Pancreas (tissue), 10 donors: Measurements from ENCODE around the gene GALNT13. TPM values are rescaled to one million over a fixed set of nuclear protein-coding genes. Genes with fewer than 3 reads are reported as not detected.

Experiments
- ATAC-seq, 4 donors: fragments of 200-7000 bp; cut with Tn5 transposase; one replicate each; pipeline versions ENCODE4 v1.8.0 to v1.9.1; 2020; ENCODE audit warnings: mild to moderate bottlenecking in 4 of 4, moderate library complexity in 4 of 4
- DNase-seq, 6 donors: peaks; one replicate each; pipeline ENCODE4 v3.0.0-alpha.2; 2020
- FAIRE-seq: peaks from 2 replicates; lab custom pipeline; 2012; peaks lifted over from hg19 to GRCh38; lab: Jason Lieb, UNC
- H3K27ac ChIP-seq, 4 donors: fragments of 200-600 bp; sonication (generic); 1 replicate in 3 of 4; 2 replicates in 1 of 4; pipeline versions ENCODE4 v1.5.0 to v1.8.0; 2020
- H3K27me3 ChIP-seq, 4 donors: fragments of 200-600 bp; one replicate each; pipeline ENCODE4 v1.8.0; 2021
- H3K36me3 ChIP-seq, 3 donors: fragments of 200-600 bp; sonication (generic) in 1 of 3; one replicate each; pipeline versions ENCODE4 v1.5.0 to v1.8.0; 2020 to 2021
- H3K4me1 ChIP-seq, 3 donors: fragments of 200-600 bp; one replicate each; pipeline ENCODE4 v1.8.0; 2021
- H3K4me3 ChIP-seq, 4 donors: fragments of 200-600 bp; sonication (generic) in 2 of 4; one replicate each; pipeline versions ENCODE4 v1.5.0 to v1.8.0; 2020 to 2021
- H3K9me3 ChIP-seq, 4 donors: fragments of 200-600 bp; one replicate each; pipeline ENCODE4 v1.8.0; 2021
- WGBS, 2 donors: extraction: QIAGEN DNeasy Blood & Tissue Kit; methylation state at CpG; one replicate each; pipeline ENCODE4 v1.1.7; 2013; 5-methylcytosine and 5-hydroxymethylcytosine counted together
- intact Hi-C, 3 donors: fragments of 100-400 bp; cut with DNase I; formaldehyde crosslinking; loops; one replicate each; pipeline versions ENCODE4 v1.11.1 to v1.14.2; 2022
- polyA plus RNA-seq, 2 donors: library from polyadenylated mRNA; stranded (reverse); fragments of 200-250 nt; gene quantifications; one replicate each; pipeline ENCODE4 v1.2.3, GENCODE V29; 2013
- total RNA-seq, 6 donors: library from RNA; stranded (reverse); fragmentation: NEBNext Ultra II Directional in 4 of 6; extraction: Animal tissue kit (Norgen Biotek cat#: 25700) in 4 of 6; gene quantifications; one replicate each; pipeline versions ENCODE4 v1.2.1 to v1.2.4, GENCODE V29; 2021 to 2023
- TF ChIP-seq, protein P1 (sequence below), 4 donors: fragments of 200-600 bp; sonication (generic) in 3 of 4; IDR thresholded peaks; one replicate each; pipeline versions ENCODE4 v1.5.0 to v1.8.0; 2021; ENCODE audit warnings: antibody characterized with exemption in 4 of 4
- donor health status: healthy with polysubstance abuse.
- donor health status: DM: no; HTN: no; CAD: no; lungs with moderate emphysema.
- donor health status: DM: no; HTN: no; CAD: no.
- donor health status: control.
- donor health status: control.
- donor health status: Bipolar disorder and iron deficiency.
- donor health status: DM: yes; HTN: yes; CAD: no.
- donor health status: DM: no; HTN: no; CAD: no.
- donor health status: DM: no; HTN: no; CAD: no.
- donor health status: DM: yes; HTN: yes; CAD: no.

GALNT13 gene
- total and polyA plus RNA-seq, 8 donors = 0.09 to 1.8 (median 0.74) TPM

DNA sequence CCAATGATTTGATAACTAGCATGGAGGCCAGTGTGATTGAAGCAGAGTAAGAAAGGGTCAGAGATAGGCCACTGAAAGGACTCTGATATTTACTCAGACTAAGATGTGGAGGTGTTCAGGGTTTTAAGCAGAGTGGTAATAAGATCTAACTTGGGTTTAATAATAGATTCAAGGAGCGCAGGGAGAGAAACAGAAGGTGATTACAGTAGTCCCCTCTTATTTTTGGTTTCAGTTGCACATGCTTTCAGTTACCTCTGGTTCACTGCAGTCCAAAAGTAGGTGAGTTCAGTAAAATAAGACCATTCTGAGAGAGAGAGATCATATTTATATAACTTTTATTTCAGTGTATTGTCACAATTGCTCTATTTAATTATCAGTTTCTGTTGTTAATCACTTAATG is 13.5 kb upstream of the GALNT13 start:
- H3K9me3 ChIP-seq = no peaks in the 10 kb centered on the region
- H3K36me3 ChIP-seq = no peaks in the 10 kb centered on the region
- ATAC-seq = no peak
- H3K27me3 ChIP-seq = no peaks in the 10 kb centered on the region
- TF ChIP-seq, protein P1, sequence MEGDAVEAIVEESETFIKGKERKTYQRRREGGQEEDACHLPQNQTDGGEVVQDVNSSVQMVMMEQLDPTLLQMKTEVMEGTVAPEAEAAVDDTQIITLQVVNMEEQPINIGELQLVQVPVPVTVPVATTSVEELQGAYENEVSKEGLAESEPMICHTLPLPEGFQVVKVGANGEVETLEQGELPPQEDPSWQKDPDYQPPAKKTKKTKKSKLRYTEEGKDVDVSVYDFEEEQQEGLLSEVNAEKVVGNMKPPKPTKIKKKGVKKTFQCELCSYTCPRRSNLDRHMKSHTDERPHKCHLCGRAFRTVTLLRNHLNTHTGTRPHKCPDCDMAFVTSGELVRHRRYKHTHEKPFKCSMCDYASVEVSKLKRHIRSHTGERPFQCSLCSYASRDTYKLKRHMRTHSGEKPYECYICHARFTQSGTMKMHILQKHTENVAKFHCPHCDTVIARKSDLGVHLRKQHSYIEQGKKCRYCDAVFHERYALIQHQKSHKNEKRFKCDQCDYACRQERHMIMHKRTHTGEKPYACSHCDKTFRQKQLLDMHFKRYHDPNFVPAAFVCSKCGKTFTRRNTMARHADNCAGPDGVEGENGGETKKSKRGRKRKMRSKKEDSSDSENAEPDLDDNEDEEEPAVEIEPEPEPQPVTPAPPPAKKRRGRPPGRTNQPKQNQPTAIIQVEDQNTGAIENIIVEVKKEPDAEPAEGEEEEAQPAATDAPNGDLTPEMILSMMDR (IDR thresholded peaks at IDR 0.05) = no peak
- H3K27ac ChIP-seq = no peak overlapping the region
- WGBS, 2 donors = 81 to 83% methylated on average over 1 of the region's 1 CpG
- no peak for DNase-seq
- FAIRE-seq = no peak
- intact Hi-C loops = no loop called here
- no peak overlapping the region for H3K4me3 ChIP-seq
- H3K4me1 ChIP-seq = no peaks in the 10 kb centered on the region

DNA sequence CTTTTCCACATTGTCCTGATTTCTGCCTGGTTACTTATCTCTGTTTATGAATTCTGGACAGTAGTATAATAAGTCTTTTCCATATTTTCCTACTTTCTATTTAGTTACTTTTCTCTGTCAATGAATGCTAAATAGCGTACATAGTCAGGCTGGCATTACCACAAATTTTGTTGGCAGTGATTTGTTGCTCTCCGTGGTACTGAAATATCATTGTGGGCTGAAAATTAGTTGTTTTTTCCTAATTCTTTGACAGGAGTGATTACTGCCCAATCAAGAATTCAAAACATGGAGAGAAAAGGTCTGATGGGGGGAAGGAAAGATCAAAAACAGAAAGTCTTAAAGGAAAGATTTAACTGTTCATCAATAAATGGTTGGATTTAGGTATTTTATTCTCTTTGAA is 7.7 kb upstream of the GALNT13 start:
- Histone ChIP-seq H3K9me3 (no peaks in the 10 kb centered on the region), H3K27ac (no peak overlapping the region), H3K4me3 (no peak overlapping the region), H3K4me1 (no peaks in the 10 kb centered on the region), H3K36me3 (no peaks in the 10 kb centered on the region), H3K27me3 (no peaks in the 10 kb centered on the region)
- intact Hi-C loops = no loop called here
- FAIRE-seq = no peak
- no peak for DNase-seq
- 17 to 19% methylated on average over 2 of the region's 2 CpGs for WGBS, 2 donors
- ATAC-seq = no peak
- TF ChIP-seq, protein P1 (IDR thresholded peaks at IDR 0.05) = no peak

DNA sequence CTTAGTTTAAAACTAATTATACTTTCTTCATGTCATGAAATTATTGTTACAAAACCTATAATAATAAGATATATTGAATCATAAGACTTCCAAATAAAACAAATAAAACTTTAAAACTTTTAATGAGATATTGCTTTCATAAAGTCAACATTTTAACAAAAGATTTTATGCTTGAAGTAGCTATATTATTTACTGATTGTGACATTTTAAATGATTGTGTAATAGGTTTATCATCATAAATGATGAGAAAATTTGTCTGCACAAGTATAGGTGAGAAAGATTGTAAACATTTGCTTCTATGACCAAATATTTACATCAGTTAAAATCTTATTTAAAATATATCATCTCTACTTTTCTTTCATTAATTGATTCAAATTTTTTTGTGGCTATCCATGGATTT is 5.1 kb upstream of the GALNT13 start:
- intact Hi-C loops = no loop called here
- FAIRE-seq = peak; percentile 39

DNA sequence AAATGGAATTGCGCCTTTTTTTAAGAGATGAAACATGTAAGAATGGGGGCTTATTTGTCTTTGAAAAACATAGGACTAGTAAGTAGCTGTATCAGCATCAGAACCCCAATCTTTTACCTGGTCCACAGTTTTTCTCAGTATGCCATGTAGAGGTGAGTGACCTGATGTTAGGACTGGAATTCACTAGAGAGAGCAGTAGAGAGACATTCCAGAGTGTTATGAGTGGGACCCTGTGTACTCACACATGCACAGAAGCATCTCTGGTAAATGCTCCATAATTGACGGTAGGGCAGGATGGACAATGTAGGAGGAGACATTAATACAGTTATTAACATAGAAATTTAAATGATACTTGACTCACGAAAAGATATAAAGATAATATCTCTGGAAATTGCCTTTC is 1.4 kb upstream of the GALNT13 start:
- intact Hi-C loops = no loop called here
- H3K4me3 ChIP-seq = no peak overlapping the region
- H3K9me3 ChIP-seq = no peaks in the 10 kb centered on the region
- no peaks in the 10 kb centered on the region for H3K27me3 ChIP-seq
- 46 to 50% methylated on average over 3 of the region's 3 CpGs for WGBS, 2 donors
- no peak for ATAC-seq
- no peak for DNase-seq
- H3K27ac ChIP-seq = no peak overlapping the region
- no peak for FAIRE-seq
- H3K36me3 ChIP-seq = no peaks in the 10 kb centered on the region
- no peaks in the 10 kb centered on the region for H3K4me1 ChIP-seq
- TF ChIP-seq, protein P1 (IDR thresholded peaks at IDR 0.05) = no peak

More for the DNA sequence above, 5.1 kb upstream of the GALNT13 start:
- TF ChIP-seq, protein P1 (IDR thresholded peaks at IDR 0.05) = no peak
- H3K27me3 ChIP-seq = no peaks in the 10 kb centered on the region
- H3K4me1 ChIP-seq = no peaks in the 10 kb centered on the region
- ATAC-seq (no peak), DNase-seq (no peak)
- H3K27ac ChIP-seq = no peak overlapping the region
- no peak overlapping the region for H3K4me3 ChIP-seq
- H3K36me3 ChIP-seq = no peaks in the 10 kb centered on the region
- no peaks in the 10 kb centered on the region for H3K9me3 ChIP-seq

DNA sequence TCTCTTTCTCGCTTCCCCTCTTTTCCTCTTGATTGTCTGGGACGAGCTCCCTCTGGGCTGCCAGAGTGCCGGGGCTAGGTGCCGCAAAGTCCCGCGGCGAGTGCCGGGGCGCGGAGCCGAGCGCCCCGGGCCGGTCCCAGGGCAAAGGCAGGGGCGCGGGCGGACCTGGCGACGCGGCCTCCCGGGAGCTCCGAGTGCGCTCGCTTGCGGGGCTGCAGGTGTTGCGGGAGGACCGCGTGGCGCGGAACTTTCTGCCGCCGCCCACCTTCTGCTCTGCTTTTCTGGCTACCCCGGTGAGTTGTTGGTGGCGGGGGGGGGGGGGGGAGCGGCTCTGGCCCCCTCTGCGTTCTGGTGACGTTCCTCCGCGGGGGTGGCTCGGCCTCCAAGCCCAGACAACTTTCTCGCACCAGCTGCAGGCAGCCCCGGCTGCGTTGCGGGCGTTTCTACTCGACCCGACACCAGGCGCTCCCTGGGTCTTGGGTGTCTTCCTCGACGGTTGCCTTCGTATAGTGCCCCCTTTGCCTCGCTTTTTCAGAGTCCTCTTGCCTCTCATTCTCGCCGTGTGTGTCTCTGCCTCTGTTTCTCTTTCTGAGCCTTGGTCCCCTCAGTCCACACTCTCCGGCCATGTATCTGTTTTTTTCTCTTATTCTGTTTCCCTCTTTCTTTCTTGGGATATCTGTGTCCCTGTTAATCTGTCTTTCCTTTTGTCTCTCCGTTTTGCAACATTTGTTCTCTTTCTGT is 759 bp downstream of the GALNT13 start:
- TF ChIP-seq, protein P1 (IDR thresholded peaks at IDR 0.05) = no peak
- intact Hi-C loops = no loop called here
- DNase-seq (peak in 3 of 6 donors; percentile 14 to 61 (median 48)), ATAC-seq (peak in 1 of 4 donors; percentile 22), FAIRE-seq (no peak)
- no peaks in the 10 kb centered on the region for H3K27me3 ChIP-seq
- H3K4me3 ChIP-seq = peak overlapping the region in 2 of 4 donors; percentile 13 to 17
- no peaks in the 10 kb centered on the region for H3K9me3 ChIP-seq
- WGBS, 2 donors = 2% methylated on average over 22 to 56 of the region's 56 CpGs
- no peaks in the 10 kb centered on the region for H3K4me1 ChIP-seq
- no peak overlapping the region for H3K27ac ChIP-seq
- H3K36me3 ChIP-seq = no peaks in the 10 kb centered on the region
